Activated T-cell treated with anti-CD3 and anti-CD28 coated beads, Interleukin-2, amount 50 U/mL, for 1 hour (primary cell): ENCODE measurements around the gene STX8.

Experiments
- DNase-seq: peaks from one replicate; pipeline ENCODE4 v3.0.0-alpha.2; 2020

The STX8 gene

GRCh38 chr17:9220398-9221146 lies 355.0 kb downstream of the STX8 start:
- DNase-seq = no peak

GRCh38 chr17:9219631-9220397 lies 355.8 kb downstream of the STX8 start:
- no peak for DNase-seq

- no peak for DNase-seq
Observed at GRCh38 chr17:9218911-9219310, 356.7 kb downstream of the STX8 start.

GRCh38 chr17:9218064-9218635 lies 357.5 kb downstream of the STX8 start:
- no peak for DNase-seq

GRCh38 chr17:9217151-9218056 lies 358.2 kb downstream of the STX8 start:
- no peak for DNase-seq

- no peak for DNase-seq
Observed at GRCh38 chr17:9215465-9215864, 360.2 kb downstream of the STX8 start.

- no peak for DNase-seq
Observed at GRCh38 chr17:9213303-9213640, 362.3 kb downstream of the STX8 start.

- DNase-seq = no peak
Observed at GRCh38 chr17:9212376-9213302, 363.0 kb downstream of the STX8 start.

GRCh38 chr17:9211133-9211765 lies 364.4 kb downstream of the STX8 start:
- no peak for DNase-seq

- DNase-seq = no peak
Observed at GRCh38 chr17:9209781-9210370, 365.7 kb downstream of the STX8 start.

GRCh38 chr17:9209347-9209746 lies 366.3 kb downstream of the STX8 start:
- DNase-seq = no peak

- DNase-seq = no peak
Observed at GRCh38 chr17:9208381-9209105, 367.1 kb downstream of the STX8 start.

GRCh38 chr17:9206741-9207332 lies 368.8 kb downstream of the STX8 start:
- DNase-seq = no peak

- DNase-seq = no peak
Observed at GRCh38 chr17:9206410-9206703, 369.3 kb downstream of the STX8 start.

GRCh38 chr17:9205520-9206409 lies 369.9 kb downstream of the STX8 start:
- no peak for DNase-seq

GRCh38 chr17:9204637-9205329 lies 370.8 kb downstream of the STX8 start:
- DNase-seq = no peak

GRCh38 chr17:9203771-9204425 lies 371.7 kb downstream of the STX8 start:
- DNase-seq = no peak

GRCh38 chr17:9202532-9202931 lies 373.1 kb downstream of the STX8 start:
- no peak for DNase-seq
